DOHH2 (cell line): Measurements from ENCODE around the gene PDE1C.

Experiments used
- H3F3A ChIP-seq: fragments of 200-600 bp; sonication (generic), shearing (Covaris generic); 2 replicates; pipeline ENCODE4 v1.6.0; 2016; ENCODE audit warnings: antibody characterized with exemption, mild to moderate bottlenecking; ENCODE audit not compliant: control insufficient read depth, insufficient read depth
- H3K27ac ChIP-seq: fragments of 200-600 bp; sonication (generic); 2 replicates; pipeline ENCODE4 v1.5.1; 2014; ENCODE audit warnings: low read depth, mild to moderate bottlenecking, low read length, moderate library complexity
- H3K27me3 ChIP-seq: fragments of 200-600 bp; sonication (generic); 2 replicates; pipeline ENCODE4 v1.6.1; 2014; ENCODE audit warnings: mild to moderate bottlenecking, low read length, mixed read lengths; ENCODE audit not compliant: control insufficient read depth
- H3K36me3 ChIP-seq: fragments of 200-600 bp; sonication (generic); 2 replicates; pipeline ENCODE4 v1.6.1; 2014; ENCODE audit warnings: mild to moderate bottlenecking, low read length, moderate library complexity, mixed read lengths; ENCODE audit not compliant: control insufficient read depth
- H3K4me1 ChIP-seq: fragments of 200-600 bp; sonication (generic); 2 replicates; pipeline ENCODE4 v1.6.1; 2014; ENCODE audit warnings: mild to moderate bottlenecking, low read length, mixed read lengths; ENCODE audit not compliant: control insufficient read depth
- H3K4me2 ChIP-seq: fragments of 200-600 bp; sonication (generic); 2 replicates; pipeline ENCODE4 v1.6.0; 2014; ENCODE audit warnings: mild to moderate bottlenecking, low read length, moderate library complexity
- H3K4me3 ChIP-seq: fragments of 200-600 bp; sonication (generic); 2 replicates; pipeline ENCODE4 v1.5.1; 2014; ENCODE audit warnings: mild to moderate bottlenecking, low read length, mixed read lengths
- H3K79me2 ChIP-seq: fragments of 200-600 bp; sonication (generic); 2 replicates; pipeline ENCODE4 v1.6.1; 2014; ENCODE audit warnings: mild to moderate bottlenecking, low read length, mixed read lengths; ENCODE audit not compliant: control insufficient read depth
- H3K9me2 ChIP-seq: fragments of 200-600 bp; sonication (generic); replicated peaks from 2 replicates; pipeline ENCODE4 v1.6.1; 2014; ENCODE audit warnings: mild to moderate bottlenecking, low read length, mixed read lengths; ENCODE audit not compliant: control insufficient read depth
- H3K9me3 ChIP-seq: fragments of 200-600 bp; sonication (generic); 2 replicates; pipeline ENCODE4 v1.6.1; 2014; ENCODE audit warnings: antibody characterized with exemption, low read length, mixed read lengths; ENCODE audit not compliant: control insufficient read depth, insufficient read depth
- H4K20me1 ChIP-seq: fragments of 200-600 bp; sonication (generic); 2 replicates; pipeline ENCODE4 v1.6.0; 2014; ENCODE audit warnings: low read depth, mild to moderate bottlenecking, antibody characterized with exemption, low read length, moderate library complexity; ENCODE audit not compliant: control insufficient read depth, insufficient read depth
- CTCF ChIP-seq: fragments of 200-600 bp; sonication (generic); IDR thresholded peaks from one replicate; pipeline ENCODE4 v1.5.1; 2014; ENCODE audit warnings: antibody characterized with exemption, mild to moderate bottlenecking, low read depth, low read length; ENCODE audit not compliant: poor library complexity, severe bottlenecking
- EZH2phosphoT487 ChIP-seq: fragments of 200-600 bp; sonication (generic); IDR thresholded peaks from 2 replicates; pipeline ENCODE4 v1.6.1; 2017; ENCODE audit warnings: borderline replicate concordance, mild to moderate bottlenecking, antibody characterized with exemption, low read length, moderate library complexity, mixed read lengths

Gene PDE1C

DNA sequence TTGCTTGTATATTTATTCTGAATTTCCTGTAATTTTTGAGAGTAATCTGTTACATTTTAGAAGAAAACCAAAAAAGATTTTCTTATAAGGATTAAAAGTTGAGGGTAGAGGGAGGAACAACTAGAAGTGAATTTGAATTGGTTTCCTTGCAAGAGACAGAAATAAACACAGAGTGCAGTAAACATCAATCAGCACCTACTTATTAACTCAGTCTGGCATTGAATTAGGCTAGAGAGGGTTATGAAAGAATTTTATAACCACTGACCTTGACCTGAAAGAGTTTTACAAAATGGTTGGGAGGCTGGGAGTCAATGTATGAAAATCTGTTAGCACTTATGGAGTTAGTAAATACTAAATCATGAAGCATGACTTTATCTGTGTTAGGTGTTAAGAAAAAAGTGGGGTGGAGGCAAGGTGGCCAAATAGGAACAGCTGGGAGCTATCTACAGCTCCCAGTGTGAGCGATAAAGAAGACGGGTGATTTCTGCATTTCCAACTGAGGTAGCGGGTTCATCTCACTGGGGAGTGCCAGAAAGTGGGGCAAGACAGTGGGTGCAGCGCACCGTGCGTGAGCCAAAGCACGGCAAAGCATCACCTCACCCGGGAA, 106.5 kb downstream of the PDE1C start:
- Histone ChIP-seq H3K27ac (no peak overlapping the region), H3K4me3 (no peak overlapping the region), H3K79me2 (no peaks in the 10 kb centered on the region), H3K9me3 (no peaks in the 10 kb centered on the region), H4K20me1 (no peaks in the 10 kb centered on the region), H3K4me1 (no peaks in the 10 kb centered on the region), H3K9me2 (no peaks in the 10 kb centered on the region), H3K4me2 (no peak overlapping the region), H3F3A (no peaks in the 10 kb centered on the region), H3K27me3 (no peaks in the 10 kb centered on the region), H3K36me3 (no peaks in the 10 kb centered on the region)
- TF ChIP-seq CTCF (no peak), EZH2phosphoT487 (no peak)

- H3K9me2 ChIP-seq = no peaks in the 10 kb centered on the region
- no peaks in the 10 kb centered on the region for H3K27me3 ChIP-seq
- H3F3A ChIP-seq = no peaks in the 10 kb centered on the region
- H3K4me2 ChIP-seq = no peak overlapping the region
- no peaks in the 10 kb centered on the region for H3K4me1 ChIP-seq
- H3K27ac ChIP-seq = no peak overlapping the region
- H3K9me3 ChIP-seq = no peaks in the 10 kb centered on the region
- H3K79me2 ChIP-seq = no peaks in the 10 kb centered on the region
- H3K4me3 ChIP-seq = no peak overlapping the region
- H3K36me3 ChIP-seq = no peaks in the 10 kb centered on the region
- TF ChIP-seq EZH2phosphoT487 (no peak), CTCF (no peak)
- H4K20me1 ChIP-seq = no peaks in the 10 kb centered on the region
These were observed 108.0 kb downstream of the PDE1C start for GRCh38 chr7:31962246-31962645.

GRCh38 chr7:31958226-31958625, 112.0 kb downstream of the PDE1C start:
- H3K36me3 ChIP-seq = no peaks in the 10 kb centered on the region
- H3K9me2 ChIP-seq = no peaks in the 10 kb centered on the region
- no peaks in the 10 kb centered on the region for H3K27me3 ChIP-seq
- H3K79me2 ChIP-seq = no peaks in the 10 kb centered on the region
- H3K4me2 ChIP-seq = no peak overlapping the region
- no peaks in the 10 kb centered on the region for H4K20me1 ChIP-seq
- TF ChIP-seq CTCF (no peak), EZH2phosphoT487 (no peak)
- no peaks in the 10 kb centered on the region for H3K4me1 ChIP-seq
- no peaks in the 10 kb centered on the region for H3F3A ChIP-seq
- no peak overlapping the region for H3K4me3 ChIP-seq
- no peaks in the 10 kb centered on the region for H3K9me3 ChIP-seq
- no peak overlapping the region for H3K27ac ChIP-seq

DNA sequence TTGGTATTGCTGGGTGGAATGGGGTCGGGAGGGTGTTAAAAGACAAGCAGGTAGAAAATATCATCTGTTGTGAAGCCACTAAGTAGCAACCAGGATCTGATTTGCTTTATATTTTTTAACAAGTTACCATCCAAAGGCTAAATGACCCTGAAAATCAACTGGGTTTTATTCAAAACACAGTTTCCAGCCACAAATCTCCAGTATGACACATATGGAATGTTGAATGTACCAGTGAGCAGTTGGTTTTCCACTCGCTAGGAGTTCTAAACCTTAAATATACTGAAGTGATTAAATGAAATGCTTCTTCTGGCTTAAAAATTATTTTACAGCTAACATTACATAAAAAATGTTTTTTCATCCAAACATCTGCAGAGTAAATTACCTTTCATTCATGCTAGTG, 112.5 kb downstream of the PDE1C start:
- no peak overlapping the region for H3K4me2 ChIP-seq
- H3K4me3 ChIP-seq = no peak overlapping the region
- H3K27ac ChIP-seq = no peak overlapping the region
- H3K9me3 ChIP-seq = no peaks in the 10 kb centered on the region
- no peak for TF ChIP-seq EZH2phosphoT487
- no peak for TF ChIP-seq CTCF
- H3K9me2 ChIP-seq = no peaks in the 10 kb centered on the region
- H3K79me2 ChIP-seq = no peaks in the 10 kb centered on the region
- H4K20me1 ChIP-seq = no peaks in the 10 kb centered on the region
- no peaks in the 10 kb centered on the region for H3K36me3 ChIP-seq
- H3K4me1 ChIP-seq = no peaks in the 10 kb centered on the region
- H3F3A ChIP-seq = no peaks in the 10 kb centered on the region
- H3K27me3 ChIP-seq = no peaks in the 10 kb centered on the region
